NCI-H2107 treated with DMSO at 0.1 percent for 48 hours (cell line): ENCODE data around the gene KRTAP10-12.

Source experiments
- DNase-seq: peaks from one replicate; lab custom pipeline; 2025; ENCODE audit not compliant: unreplicated experiment; lab: John Stamatoyannopoulos, UW

KRTAP10-12 gene

GRCh38 chr21:44730951-44731579 lies 34.1 kb downstream of the KRTAP10-12 start:
- DNase-seq = no peak

- no peak for DNase-seq
Observed at GRCh38 chr21:44732263-44732662, 35.3 kb downstream of the KRTAP10-12 start.

GRCh38 chr21:44732956-44733355 lies 36.0 kb downstream of the KRTAP10-12 start:
- DNase-seq = no peak

DNA sequence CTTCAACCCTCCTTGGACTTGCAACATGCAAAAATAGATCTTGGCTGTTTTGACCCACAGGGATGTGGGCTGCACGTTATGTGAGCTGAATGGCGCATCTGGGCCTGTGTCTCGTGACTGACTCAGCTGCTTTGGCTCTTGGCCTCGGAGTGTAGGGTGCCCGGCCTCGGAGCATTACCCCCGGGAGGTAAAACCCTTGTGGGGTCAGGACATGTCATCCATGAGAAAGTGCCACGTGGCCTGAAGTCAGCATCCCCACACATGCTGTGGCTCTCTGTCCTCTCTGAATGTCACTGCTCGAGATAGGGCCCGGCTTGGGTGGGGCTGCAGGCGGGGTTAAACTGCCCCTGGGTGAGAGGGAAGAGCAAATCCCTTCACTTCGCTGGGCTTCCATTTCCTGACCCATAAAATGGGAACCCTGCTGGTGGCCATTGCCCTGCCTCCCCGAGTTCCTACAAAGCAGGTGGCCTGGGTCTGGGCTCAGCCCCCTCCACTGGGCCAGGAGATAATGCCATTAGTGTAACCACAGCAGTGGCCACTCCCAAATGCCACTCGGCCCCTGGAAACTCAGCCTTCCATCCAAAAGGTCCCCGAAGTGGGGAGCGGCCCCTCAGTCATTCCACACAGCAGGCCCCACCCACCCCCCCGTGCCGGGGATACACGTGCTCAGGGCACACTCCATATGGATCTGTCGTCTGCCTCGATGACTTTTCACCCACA lies 37.2 kb downstream of the KRTAP10-12 start:
- DNase-seq = no peak

DNA sequence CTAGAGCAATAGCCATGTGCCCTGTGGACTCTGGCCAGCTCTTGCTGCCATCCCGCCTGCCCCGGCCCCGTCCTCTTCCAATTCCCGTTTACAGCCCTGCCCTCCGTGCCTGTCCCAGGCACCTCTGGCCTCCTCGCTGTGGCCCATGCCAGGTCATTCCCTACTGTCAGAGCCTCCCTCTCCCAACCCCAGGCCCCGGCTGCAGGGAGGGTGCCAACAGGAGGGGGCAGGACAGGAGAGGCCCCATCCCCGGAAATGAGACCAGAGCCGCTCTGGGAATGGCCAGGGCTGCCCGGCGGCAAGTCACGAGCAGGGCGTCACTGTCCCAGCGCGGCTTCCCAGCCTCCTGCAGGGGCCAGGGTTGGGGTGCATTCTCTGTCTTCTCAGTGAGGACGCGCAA lies 37.9 kb downstream of the KRTAP10-12 start:
- no peak for DNase-seq

DNA sequence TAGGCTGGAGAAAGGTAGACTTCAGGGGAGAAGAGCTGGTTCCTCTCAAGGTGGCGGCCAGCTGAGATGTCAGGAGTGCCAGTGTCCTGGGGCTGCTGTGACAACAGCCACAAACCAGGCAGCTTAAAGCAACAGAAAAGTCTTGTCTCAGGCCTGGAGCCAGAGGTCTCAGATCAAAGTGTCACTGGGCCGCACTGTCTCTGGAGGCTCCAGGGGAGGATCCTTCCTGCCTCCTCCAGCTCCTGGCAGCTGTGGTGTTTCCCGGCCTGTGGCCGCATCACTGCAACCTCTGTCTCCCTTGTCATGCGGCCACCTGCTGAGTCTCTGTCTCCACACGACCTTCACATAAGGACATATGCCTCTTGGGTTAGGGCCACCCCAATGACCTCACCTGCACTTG lies 38.8 kb downstream of the KRTAP10-12 start:
- no peak for DNase-seq

GRCh38 chr21:44736291-44737004 lies 39.5 kb downstream of the KRTAP10-12 start:
- no peak for DNase-seq

- no peak for DNase-seq
Observed at GRCh38 chr21:44737706-44738354, 40.9 kb downstream of the KRTAP10-12 start.

DNA sequence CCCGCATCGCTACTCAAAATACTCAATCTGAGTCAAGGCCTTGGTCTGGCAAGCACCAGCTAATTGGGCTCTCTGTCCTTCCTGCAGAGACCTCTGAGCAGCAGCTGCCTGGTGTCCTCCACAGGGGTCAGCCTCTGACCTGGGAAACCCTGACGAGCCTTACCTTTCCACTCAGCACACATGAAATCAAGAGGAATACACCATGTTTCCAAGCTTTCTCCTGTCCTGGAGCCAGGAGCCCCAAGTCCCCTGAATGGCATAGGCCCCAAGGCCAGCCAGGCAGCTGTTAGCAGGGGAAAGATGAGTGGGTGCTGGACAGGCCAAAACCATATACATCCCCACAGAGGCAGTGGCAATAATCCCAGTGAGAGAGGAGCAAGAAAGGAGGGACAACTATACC lies 41.6 kb downstream of the KRTAP10-12 start:
- DNase-seq = no peak

GRCh38 chr21:44739316-44739715 lies 42.3 kb downstream of the KRTAP10-12 start:
- no peak for DNase-seq

GRCh38 chr21:44740742-44741141 lies 43.8 kb downstream of the KRTAP10-12 start:
- no peak for DNase-seq

GRCh38 chr21:44741921-44742320 lies 44.9 kb downstream of the KRTAP10-12 start:
- DNase-seq = no peak

DNA sequence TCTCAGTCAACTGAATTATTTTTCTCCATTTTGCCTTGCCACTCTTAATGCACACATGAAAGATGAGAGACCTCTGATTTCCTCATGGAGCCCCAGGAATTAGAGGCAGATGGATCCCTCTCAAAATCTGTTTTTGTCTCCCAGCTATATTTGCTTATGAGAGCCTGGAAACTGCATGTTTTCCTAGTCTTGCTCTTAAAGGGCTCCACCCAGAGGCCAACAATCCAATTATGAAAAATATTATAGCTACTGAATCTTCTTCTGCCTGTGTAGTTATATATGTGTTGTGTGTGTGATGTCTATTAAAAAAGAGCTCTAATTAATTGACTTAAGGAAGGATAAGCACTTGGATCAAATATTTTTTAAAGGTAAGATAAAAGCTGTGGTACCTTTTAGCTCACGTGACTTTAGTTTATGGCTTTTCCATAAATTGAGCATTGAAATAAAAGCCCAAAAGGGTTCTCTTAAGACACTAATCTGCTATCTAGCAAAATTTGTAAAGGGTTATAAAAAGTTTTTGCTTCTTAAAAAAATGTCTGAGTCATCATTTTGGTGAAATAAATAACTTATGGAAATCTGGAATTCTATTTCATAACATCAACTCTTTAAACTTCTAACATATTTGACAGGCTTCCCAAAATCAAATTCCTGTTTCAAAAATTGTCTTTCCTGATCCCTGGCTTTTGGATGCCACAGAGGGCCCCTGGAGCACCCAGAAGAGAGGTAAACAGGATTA lies 45.6 kb downstream of the KRTAP10-12 start:
- DNase-seq = peak; percentile 82
